Motor neuron (in vitro differentiated cells): Measurements from ENCODE around the gene PRDM7. TPM values are rescaled to one million over a fixed set of nuclear protein-coding genes. Genes with fewer than 3 reads are reported as not detected.
A peak's percentile ranks its signal among the peaks of the same experiment; 100 is the strongest.
"Not testable (repeated sequence)": the region's sequence is repeated elsewhere in the genome, so short reads cannot be mapped to it uniquely, and the experiment has no call there.

Experiments
- ATAC-seq, 8 experiments: fragments of 200-7000 bp; cut with Tn5 transposase; replicated peaks in 6 of 8; 2 replicates each; pipeline ENCODE4 v1.8.0; 2021; ENCODE audit warnings: mild to moderate bottlenecking in 8 of 8, moderate library complexity in 8 of 8
- H3K27ac ChIP-seq, 2 donors: fragments of 250-450 bp; sonication (Bioruptor Pico); 2 replicates each; pipeline ENCODE4 v1.9.0; 2021; ENCODE audit warnings: antibody characterized with exemption in 2 of 2, mild to moderate bottlenecking in 2 of 2, moderate library complexity in 1 of 2
- H3K4me1 ChIP-seq, 2 donors: fragments of 250-450 bp; sonication (Bioruptor Pico); replicated peaks in 1 of 2; 2 replicates each; pipeline ENCODE4 v1.6.1; 2021; ENCODE audit warnings: antibody characterized with exemption in 2 of 2, mild to moderate bottlenecking in 2 of 2, moderate library complexity in 1 of 2
- H3K4me3 ChIP-seq, 5 donors: fragments of 250-450 bp; sonication (Bioruptor Pico); 2 replicates each; pipeline ENCODE4 v1.9.0; 2021; ENCODE audit warnings: antibody characterized with exemption in 5 of 5, mild to moderate bottlenecking in 5 of 5, moderate library complexity in 4 of 5
- WGBS, 10 experiments: fragments of 450-650 bp; shearing (Covaris generic); methylation state at CpG; one replicate each; pipeline ENCODE4 v1.0.0; 2022; 5-methylcytosine and 5-hydroxymethylcytosine counted together
- in situ Hi-C, 9 experiments: fragments of 400-800 bp; cut with MboI; loops; one replicate each; pipeline ENCODE4 v1.15.0; 2021; ENCODE audit warnings: low sequenced_read_pairs in 9 of 9, low pct_unique_long_range_greater_than_20kb in 2 of 9; ENCODE audit not compliant: unreplicated experiment in 9 of 9
- total RNA-seq, 8 experiments: library from RNA; unstranded; fragments of 300-600 nt; gene quantifications; 2 replicates each; pipeline versions ENCODE4 v1.2.3 to v1.2.4, GENCODE V29; 2022

PRDM7 gene
- total RNA-seq, 8 experiments from 2014 or later, result 0.14 to 0.47 (median 0.26) TPM; not detected in 4

- ATAC-seq, H3K4me1 ChIP-seq, H3K27ac ChIP-seq, in situ Hi-C loops, H3K4me3 ChIP-seq: not testable (repeated sequence)
- WGBS, 10 experiments, result no CpG with 5 or more reads among the region's 35 CpGs
Observed at GRCh38 chr16:90094296-90094695, 17.2 kb upstream of the PRDM7 start.

GRCh38 chr16:90093799-90094198 is 16.7 kb upstream of the PRDM7 start:
- ATAC-seq, H3K27ac ChIP-seq, H3K4me1 ChIP-seq, in situ Hi-C loops, H3K4me3 ChIP-seq: not testable (repeated sequence)
- no CpG with 5 or more reads among the region's 30 CpGs for WGBS, 10 experiments

GRCh38 chr16:90092781-90093180 is 15.7 kb upstream of the PRDM7 start:
- H3K4me3 ChIP-seq, ATAC-seq, H3K27ac ChIP-seq, in situ Hi-C loops, H3K4me1 ChIP-seq: not testable (repeated sequence)
- WGBS, 10 experiments, result 40 to 49% methylated on average over 1 to 3 of the region's 4 CpGs; no CpG with 5 or more reads in 8 of the 10 experiments

- no peaks in the 10 kb centered on the region for H3K4me1 ChIP-seq
- no peak overlapping the region for H3K27ac ChIP-seq
- 40 to 100% (median 86%) methylated on average over 1 to 4 of the region's 4 CpGs; no CpG with 5 or more reads in 1 of the 10 experiments for WGBS, 10 experiments
- no peak for ATAC-seq
- no peak overlapping the region for H3K4me3 ChIP-seq
- in situ Hi-C loops, result no loop called here
Observed at GRCh38 chr16:90084215-90084950, 7.3 kb upstream of the PRDM7 start.

DNA sequence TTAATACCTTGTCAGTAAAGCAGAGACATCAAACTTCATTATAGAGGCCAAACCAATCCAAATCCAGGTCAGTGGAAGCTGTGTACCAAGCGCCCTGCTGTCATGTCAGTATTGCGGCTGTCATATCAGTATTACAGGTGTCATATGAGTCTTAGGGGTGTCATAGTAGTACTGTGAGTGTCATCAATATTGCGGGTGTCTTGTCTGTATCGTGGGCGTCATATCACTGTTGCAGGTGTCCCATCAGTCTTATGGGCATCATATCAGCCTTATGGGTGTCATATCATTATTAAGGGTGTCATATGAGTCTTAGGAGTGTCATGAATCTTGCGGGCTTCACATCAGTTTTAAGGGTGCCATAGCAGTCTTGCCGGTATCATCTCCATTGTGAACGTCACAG is 6.0 kb upstream of the PRDM7 start:
- in situ Hi-C loops, result no loop called here
- H3K4me1 ChIP-seq, result peaks cover 2 to 3% of the 10 kb centered on the region in 2 donors
- 77 to 100% (median 91%) methylated on average over 1 to 6 of the region's 8 CpGs; no CpG with 5 or more reads in 2 of the 10 experiments for WGBS, 10 experiments
- H3K27ac ChIP-seq, result no peak overlapping the region
- H3K4me3 ChIP-seq, result no peak overlapping the region
- no peak for ATAC-seq

- Histone ChIP-seq H3K4me1 (peaks cover 5 to 10% of the 10 kb centered on the region in 2 donors), H3K27ac (no peak overlapping the region), H3K4me3 (no peak overlapping the region)
- WGBS, 10 experiments, result 0 to 42% (median 26%) methylated on average over 2 to 7 of the region's 7 CpGs; no CpG with 5 or more reads in 1 of the 10 experiments
- peak in 1 of 8 experiments; percentile 1 for ATAC-seq
- in situ Hi-C loops, result no loop called here
Observed at GRCh38 chr16:90081606-90081970, 4.5 kb upstream of the PRDM7 start.

- Histone ChIP-seq H3K4me3 (no peak overlapping the region), H3K27ac (no peak overlapping the region), H3K4me1 (peaks cover 5 to 10% of the 10 kb centered on the region in 2 donors)
- in situ Hi-C loops, result no loop called here
- 0 to 100% (median 71%) methylated on average over 1 to 3 of the region's 6 CpGs; no CpG with 5 or more reads in 1 of the 10 experiments for WGBS, 10 experiments
- ATAC-seq, result no peak
Observed at GRCh38 chr16:90078579-90078895, 1.4 kb upstream of the PRDM7 start.

- in situ Hi-C loops, result no loop called here
- peak overlapping the region; percentile 28 to 46 (median 39) for H3K4me3 ChIP-seq
- 0 to 56% (median 41%) methylated on average over 1 to 13 of the region's 23 CpGs; no CpG with 5 or more reads in 5 of the 10 experiments for WGBS, 10 experiments
- peak; percentile 28 to 61 (median 50) for ATAC-seq
- peaks cover 5 to 10% of the 10 kb centered on the region in 2 donors for H3K4me1 ChIP-seq
- H3K27ac ChIP-seq, result peak overlapping the region; percentile 39 to 46
Observed at GRCh38 chr16:90077757-90078578, 837 bp upstream of the PRDM7 start.

DNA sequence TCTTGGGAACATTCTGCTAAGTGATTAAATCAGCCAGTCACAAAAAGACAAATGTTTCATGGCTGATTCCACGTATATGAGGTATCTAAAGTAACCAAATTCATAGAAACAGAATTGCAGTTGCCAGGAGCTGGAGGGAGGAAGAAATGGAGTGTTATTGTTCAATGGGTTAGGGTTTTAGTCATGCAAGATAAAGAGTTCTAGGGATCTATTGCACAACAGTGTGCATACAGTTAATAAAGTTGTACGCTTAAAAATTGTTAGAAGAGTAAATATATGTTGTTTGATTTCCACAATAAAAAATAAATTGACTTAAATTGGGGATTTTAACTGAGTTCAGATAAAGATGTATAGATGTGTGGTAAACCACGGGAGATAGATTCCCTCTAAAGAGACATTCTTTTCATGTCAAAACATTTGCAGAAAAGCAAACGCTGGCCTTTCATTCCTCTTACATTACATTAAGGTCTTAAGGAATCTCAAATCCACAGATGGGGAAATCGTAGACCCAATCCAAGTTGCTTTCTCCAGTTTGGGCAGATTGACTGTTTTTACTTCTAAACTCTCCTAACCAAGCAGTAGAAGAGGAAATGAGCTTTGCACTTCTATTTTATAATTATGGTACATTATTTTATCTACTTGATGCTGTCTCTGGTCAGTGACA is 4.6 kb downstream of the PRDM7 start:
- WGBS, 10 experiments, result 20 to 76% (median 58%) methylated on average over 3 to 5 of the region's 5 CpGs
- H3K4me1 ChIP-seq, result peaks cover 0 to 3% of the 10 kb centered on the region in 2 donors
- H3K4me3 ChIP-seq, result no peak overlapping the region
- H3K27ac ChIP-seq, result no peak overlapping the region
- ATAC-seq, result no peak
- in situ Hi-C loops, result no loop called here

- 40 to 100% (median 86%) methylated on average over 1 to 2 of the region's 2 CpGs; no CpG with 5 or more reads in 5 of the 10 experiments for WGBS, 10 experiments
- no peak for ATAC-seq
- Histone ChIP-seq H3K4me1 (no peaks in the 10 kb centered on the region), H3K27ac (no peak overlapping the region), H3K4me3 (no peak overlapping the region)
- in situ Hi-C loops, result no loop called here
Observed at GRCh38 chr16:90070440-90070839, 6.7 kb downstream of the PRDM7 start.

GRCh38 chr16:90061437-90061836 is 15.7 kb downstream of the PRDM7 start:
- WGBS, 10 experiments, result 0 to 73% (median 60%) methylated on average over 1 to 3 of the region's 3 CpGs; no CpG with 5 or more reads in 2 of the 10 experiments
- Histone ChIP-seq H3K27ac (no peak overlapping the region), H3K4me3 (no peak overlapping the region), H3K4me1 (no peaks in the 10 kb centered on the region)
- in situ Hi-C loops, result no loop called here
- ATAC-seq, result no peak

- peak in 1 of 8 experiments; percentile 16 for ATAC-seq
Observed at GRCh38 chr16:90057738-90058173, 19.4 kb downstream of the PRDM7 start.

DNA sequence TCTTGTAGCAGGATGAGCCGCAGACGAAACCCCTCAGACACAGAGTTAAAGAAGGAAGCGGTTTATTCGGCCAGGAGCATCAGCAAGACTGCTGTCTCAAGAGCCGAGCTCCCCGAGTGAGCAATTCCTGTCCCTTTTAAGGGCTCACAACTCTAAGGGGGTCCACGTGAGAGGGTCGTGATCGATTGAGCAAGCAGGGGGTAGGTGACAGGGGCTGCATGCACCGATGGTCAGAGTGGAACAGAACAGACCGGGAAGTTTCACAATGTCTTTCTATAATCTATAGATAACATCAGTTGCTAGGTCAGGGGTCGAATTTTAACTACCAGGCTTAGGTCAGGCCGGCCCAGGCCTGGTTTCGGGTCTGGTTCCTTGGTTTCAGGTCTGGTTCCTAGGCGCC is 20.6 kb downstream of the PRDM7 start:
- H3K27ac ChIP-seq, ATAC-seq, H3K4me1 ChIP-seq, H3K4me3 ChIP-seq, in situ Hi-C loops: not testable (repeated sequence)
- 17 to 95% (median 71%) methylated on average over 1 to 10 of the region's 15 CpGs; no CpG with 5 or more reads in 2 of the 10 experiments for WGBS, 10 experiments

More at GRCh38 chr16:90057738-90058173, 19.4 kb downstream of the PRDM7 start:
- no peak overlapping the region for H3K4me3 ChIP-seq
- no peak overlapping the region for H3K27ac ChIP-seq
- 5 to 100% (median 53%) methylated on average over 1 to 6 of the region's 8 CpGs; no CpG with 5 or more reads in 2 of the 10 experiments for whole genome bisulfite sequencing, 10 experiments
- no peaks in the 10 kb centered on the region for H3K4me1 ChIP-seq
- in situ Hi-C loops, result no loop called here
